ENCODE data around the gene TMEM179.

Gene TMEM179

DNA sequence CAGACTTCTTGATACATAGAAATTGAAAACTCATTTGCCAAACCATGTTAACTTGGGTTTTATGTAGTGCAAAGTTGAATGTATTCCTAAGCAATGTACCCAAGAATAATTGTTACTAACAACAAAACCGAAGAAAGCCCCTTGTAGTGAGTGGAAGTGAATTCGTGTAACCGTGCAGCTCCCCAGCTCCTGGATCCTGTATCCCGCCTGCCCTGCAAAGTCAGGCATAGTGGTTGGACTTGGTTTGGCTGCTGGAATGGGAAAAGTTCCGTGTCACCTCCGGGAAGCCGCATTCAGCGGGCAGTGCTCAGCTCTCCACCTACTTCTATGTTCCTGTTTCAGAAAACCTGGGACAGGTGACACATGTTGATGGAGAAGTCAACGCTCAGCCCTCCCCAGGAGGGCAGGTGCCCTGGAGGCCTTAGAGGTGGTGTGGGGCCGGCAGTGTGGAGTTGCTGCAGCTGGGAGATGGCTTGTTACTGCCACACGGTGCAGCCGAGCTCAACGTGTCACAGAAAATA is 54.2 kb downstream of the TMEM179 start:
- no peak overlapping the region for H3K9ac ChIP-seq (ENCODE audit: low read length)
- no peaks in the 10 kb centered on the region for H3K79me2 ChIP-seq (ENCODE audit: low read length)
- no peak overlapping the region for H3K4me3 ChIP-seq (ENCODE audit: low read length)
- H3K4me2 ChIP-seq (ENCODE audit: low read length): no peak overlapping the region
- no peaks in the 10 kb centered on the region for H4K20me1 ChIP-seq (ENCODE audit: insufficient read depth, low read length)
- H2AFZ ChIP-seq (ENCODE audit: low read depth, low read length): no peak overlapping the region
- H3K27me3 ChIP-seq (ENCODE audit: low read depth, low read length): peaks cover 13% of the 10 kb centered on the region; the same call in 1 of the 2 replicates
- H3K27ac ChIP-seq (ENCODE audit: low read length): no peak overlapping the region
- no peaks in the 10 kb centered on the region for H3K9me3 ChIP-seq (ENCODE audit: insufficient read depth, low read length)
- no peaks in the 10 kb centered on the region for H3K4me1 ChIP-seq (ENCODE audit: low read length)
- no peaks in the 10 kb centered on the region for H3K36me3 ChIP-seq (replicated peaks; ENCODE audit: low read depth, low read length)
- TF ChIP-seq, protein P1, sequence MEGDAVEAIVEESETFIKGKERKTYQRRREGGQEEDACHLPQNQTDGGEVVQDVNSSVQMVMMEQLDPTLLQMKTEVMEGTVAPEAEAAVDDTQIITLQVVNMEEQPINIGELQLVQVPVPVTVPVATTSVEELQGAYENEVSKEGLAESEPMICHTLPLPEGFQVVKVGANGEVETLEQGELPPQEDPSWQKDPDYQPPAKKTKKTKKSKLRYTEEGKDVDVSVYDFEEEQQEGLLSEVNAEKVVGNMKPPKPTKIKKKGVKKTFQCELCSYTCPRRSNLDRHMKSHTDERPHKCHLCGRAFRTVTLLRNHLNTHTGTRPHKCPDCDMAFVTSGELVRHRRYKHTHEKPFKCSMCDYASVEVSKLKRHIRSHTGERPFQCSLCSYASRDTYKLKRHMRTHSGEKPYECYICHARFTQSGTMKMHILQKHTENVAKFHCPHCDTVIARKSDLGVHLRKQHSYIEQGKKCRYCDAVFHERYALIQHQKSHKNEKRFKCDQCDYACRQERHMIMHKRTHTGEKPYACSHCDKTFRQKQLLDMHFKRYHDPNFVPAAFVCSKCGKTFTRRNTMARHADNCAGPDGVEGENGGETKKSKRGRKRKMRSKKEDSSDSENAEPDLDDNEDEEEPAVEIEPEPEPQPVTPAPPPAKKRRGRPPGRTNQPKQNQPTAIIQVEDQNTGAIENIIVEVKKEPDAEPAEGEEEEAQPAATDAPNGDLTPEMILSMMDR (IDR thresholded peaks at IDR 0.05; ENCODE audit: low read depth, low read length): no peak
- no peak for TF ChIP-seq EZH2phosphoT487 (IDR thresholded peaks at IDR 0.05; ENCODE audit: low read depth)

- Histone ChIP-seq H3K27me3 (ENCODE audit: low read depth, low read length) (peaks cover 13% of the 10 kb centered on the region; the same call in 1 of the 2 replicates), H3K4me2 (ENCODE audit: low read length) (no peak overlapping the region), H2AFZ (ENCODE audit: low read depth, low read length) (no peak overlapping the region)
Observed at GRCh38 chr14:104549536-104550339, 54.8 kb downstream of the TMEM179 start.

GRCh38 chr14:104548802-104549535 is 55.6 kb downstream of the TMEM179 start:
- Histone ChIP-seq H2AFZ (ENCODE audit: low read depth, low read length) (no peak overlapping the region), H3K27me3 (ENCODE audit: low read depth, low read length) (peaks cover 13% of the 10 kb centered on the region; the same call in 1 of the 2 replicates), H3K36me3 (replicated peaks; ENCODE audit: low read depth, low read length) (no peaks in the 10 kb centered on the region), H3K4me3 (ENCODE audit: low read length) (no peak overlapping the region), H3K4me1 (ENCODE audit: low read length) (no peaks in the 10 kb centered on the region), H4K20me1 (ENCODE audit: insufficient read depth, low read length) (no peaks in the 10 kb centered on the region), H3K79me2 (ENCODE audit: low read length) (no peaks in the 10 kb centered on the region), H3K9me3 (ENCODE audit: insufficient read depth, low read length) (no peaks in the 10 kb centered on the region), H3K9ac (ENCODE audit: low read length) (no peak overlapping the region), H3K4me2 (ENCODE audit: low read length) (no peak overlapping the region), H3K27ac (ENCODE audit: low read length) (no peak overlapping the region)
- TF ChIP-seq, protein P1 (IDR thresholded peaks at IDR 0.05; ENCODE audit: low read depth, low read length): no peak
- TF ChIP-seq EZH2phosphoT487 (IDR thresholded peaks at IDR 0.05; ENCODE audit: low read depth): no peak

More at GRCh38 chr14:104549536-104550339, 54.8 kb downstream of the TMEM179 start:
- no peaks in the 10 kb centered on the region for H3K9me3 ChIP-seq (ENCODE audit: insufficient read depth, low read length)
- no peak overlapping the region for H3K4me3 ChIP-seq (ENCODE audit: low read length)
- H4K20me1 ChIP-seq (ENCODE audit: insufficient read depth, low read length): no peaks in the 10 kb centered on the region
- H3K27ac ChIP-seq (ENCODE audit: low read length): no peak overlapping the region
- no peaks in the 10 kb centered on the region for H3K79me2 ChIP-seq (ENCODE audit: low read length)
- no peak for TF ChIP-seq EZH2phosphoT487 (IDR thresholded peaks at IDR 0.05; ENCODE audit: low read depth)
- TF ChIP-seq, protein P1 (IDR thresholded peaks at IDR 0.05; ENCODE audit: low read depth, low read length): no peak
- no peak overlapping the region for H3K9ac ChIP-seq (ENCODE audit: low read length)
- no peaks in the 10 kb centered on the region for H3K4me1 ChIP-seq (ENCODE audit: low read length)
- H3K36me3 ChIP-seq (replicated peaks; ENCODE audit: low read depth, low read length): no peaks in the 10 kb centered on the region
